PFSK-1 (cell line): ENCODE data around the gene BARHL2.

ENCODE experiments used
- POLR2AphosphoS5 ChIP-seq: IDR thresholded peaks from 2 replicates; pipeline ENCODE4 v1.6.1; 2012; ENCODE audit warnings: low read depth, mild to moderate bottlenecking, control low read depth, low read length, moderate library complexity
- SIN3A ChIP-seq: IDR thresholded peaks from 2 replicates; pipeline ENCODE4 v1.6.1; 2012; ENCODE audit warnings: mild to moderate bottlenecking, low read length, moderate library complexity, borderline replicate concordance; ENCODE audit not compliant: insufficient read depth
- TAF1 ChIP-seq: IDR thresholded peaks from 2 replicates; pipeline ENCODE4 v1.6.1; 2012; ENCODE audit warnings: low read length, control low read depth, borderline replicate concordance; ENCODE audit not compliant: insufficient read depth
- TF ChIP-seq, protein P1 (sequence below), 2 experiments: IDR thresholded peaks; 2 replicates each; pipeline versions ENCODE4 v1.6.1 to v1.8.0; 2011 to 2012; ENCODE audit warnings: low read depth in 2 of 2, low read length in 2 of 2, control low read depth in 1 of 2, inconsistent platforms in 1 of 2, mild to moderate bottlenecking in 1 of 2, moderate library complexity in 1 of 2; ENCODE audit not compliant: insufficient read depth in 1 of 2

GRCh38 chr1:90694846-90695245 is 22.3 kb downstream of the BARHL2 start:
- TF ChIP-seq, protein P1, sequence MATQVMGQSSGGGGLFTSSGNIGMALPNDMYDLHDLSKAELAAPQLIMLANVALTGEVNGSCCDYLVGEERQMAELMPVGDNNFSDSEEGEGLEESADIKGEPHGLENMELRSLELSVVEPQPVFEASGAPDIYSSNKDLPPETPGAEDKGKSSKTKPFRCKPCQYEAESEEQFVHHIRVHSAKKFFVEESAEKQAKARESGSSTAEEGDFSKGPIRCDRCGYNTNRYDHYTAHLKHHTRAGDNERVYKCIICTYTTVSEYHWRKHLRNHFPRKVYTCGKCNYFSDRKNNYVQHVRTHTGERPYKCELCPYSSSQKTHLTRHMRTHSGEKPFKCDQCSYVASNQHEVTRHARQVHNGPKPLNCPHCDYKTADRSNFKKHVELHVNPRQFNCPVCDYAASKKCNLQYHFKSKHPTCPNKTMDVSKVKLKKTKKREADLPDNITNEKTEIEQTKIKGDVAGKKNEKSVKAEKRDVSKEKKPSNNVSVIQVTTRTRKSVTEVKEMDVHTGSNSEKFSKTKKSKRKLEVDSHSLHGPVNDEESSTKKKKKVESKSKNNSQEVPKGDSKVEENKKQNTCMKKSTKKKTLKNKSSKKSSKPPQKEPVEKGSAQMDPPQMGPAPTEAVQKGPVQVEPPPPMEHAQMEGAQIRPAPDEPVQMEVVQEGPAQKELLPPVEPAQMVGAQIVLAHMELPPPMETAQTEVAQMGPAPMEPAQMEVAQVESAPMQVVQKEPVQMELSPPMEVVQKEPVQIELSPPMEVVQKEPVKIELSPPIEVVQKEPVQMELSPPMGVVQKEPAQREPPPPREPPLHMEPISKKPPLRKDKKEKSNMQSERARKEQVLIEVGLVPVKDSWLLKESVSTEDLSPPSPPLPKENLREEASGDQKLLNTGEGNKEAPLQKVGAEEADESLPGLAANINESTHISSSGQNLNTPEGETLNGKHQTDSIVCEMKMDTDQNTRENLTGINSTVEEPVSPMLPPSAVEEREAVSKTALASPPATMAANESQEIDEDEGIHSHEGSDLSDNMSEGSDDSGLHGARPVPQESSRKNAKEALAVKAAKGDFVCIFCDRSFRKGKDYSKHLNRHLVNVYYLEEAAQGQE (IDR thresholded peaks at IDR 0.05; ENCODE audit: insufficient read depth in 1 of 2, low read depth in 2 of 2, low read length in 2 of 2): no peak
- TF ChIP-seq POLR2AphosphoS5 (no peak), TAF1 (no peak), SIN3A (no peak)
